OCI-LY1 (cell line): ENCODE results near the gene RAPGEF1.

Source experiments
- H2AFZ ChIP-seq: fragments of 200-600 bp; sonication (generic), shearing (Covaris generic); 2 replicates; pipeline ENCODE4 v1.6.0; 2014; ENCODE audit warnings: antibody characterized with exemption, mild to moderate bottlenecking, low read length
- H3F3A ChIP-seq: fragments of 200-600 bp; sonication (generic), shearing (Covaris generic); 2 replicates; pipeline ENCODE4 v1.6.0; 2014; ENCODE audit warnings: mild to moderate bottlenecking, antibody characterized with exemption, low read length, moderate library complexity; ENCODE audit not compliant: insufficient read depth
- H3K27ac ChIP-seq: fragments of 200-600 bp; sonication (generic); 2 replicates; pipeline ENCODE4 v1.5.1; 2014; ENCODE audit warnings: low read length, mixed run types, mild to moderate bottlenecking, low read depth; ENCODE audit not compliant: poor library complexity, severe bottlenecking
- H3K27me3 ChIP-seq: fragments of 200-600 bp; sonication (generic); 2 replicates; pipeline ENCODE4 v1.6.0; 2014; ENCODE audit warnings: antibody characterized with exemption, mild to moderate bottlenecking, low read length, moderate library complexity; ENCODE audit not compliant: insufficient read depth
- H3K36me3 ChIP-seq: fragments of 200-600 bp; sonication (generic); 2 replicates; pipeline ENCODE4 v1.6.1; 2014; ENCODE audit warnings: mild to moderate bottlenecking, antibody characterized with exemption, low read length, moderate library complexity, mixed read lengths; ENCODE audit not compliant: insufficient read depth
- H3K4me1 ChIP-seq: fragments of 200-600 bp; sonication (generic); 2 replicates; pipeline ENCODE4 v1.5.1; 2014; ENCODE audit warnings: mild to moderate bottlenecking, low read length, moderate library complexity; ENCODE audit not compliant: insufficient read depth, severe bottlenecking
- H3K4me2 ChIP-seq: fragments of 200-600 bp; sonication (generic), shearing (Covaris generic); 2 replicates; pipeline ENCODE4 v1.6.1; 2014; ENCODE audit warnings: low read length
- H3K4me3 ChIP-seq: fragments of 200-600 bp; sonication (generic); 2 replicates; pipeline ENCODE4 v1.5.1; 2014; ENCODE audit warnings: low read length, low read depth, mild to moderate bottlenecking, mixed read lengths; ENCODE audit not compliant: poor library complexity, severe bottlenecking
- H3K79me2 ChIP-seq: fragments of 200-600 bp; shearing (Covaris generic); 2 replicates; pipeline ENCODE4 v1.6.1; 2016; ENCODE audit warnings: mixed run types, low read length, mixed read lengths; ENCODE audit not compliant: insufficient read depth
- H3K9ac ChIP-seq: fragments of 200-600 bp; sonication (generic), shearing (Covaris generic); 2 replicates; pipeline ENCODE4 v1.6.1; 2014; ENCODE audit warnings: mild to moderate bottlenecking, low read length, mixed read lengths
- H3K9me2 ChIP-seq: fragments of 200-600 bp; sonication (generic), shearing (Covaris generic); 2 replicates; pipeline ENCODE4 v1.6.1; 2014; ENCODE audit warnings: low read depth, mild to moderate bottlenecking, low read length, mixed read lengths
- H3K9me3 ChIP-seq: fragments of 200-600 bp; shearing (Covaris generic); 2 replicates; pipeline ENCODE4 v1.6.1; 2014; ENCODE audit warnings: low read length, mixed read lengths
- H4K20me1 ChIP-seq: fragments of 200-600 bp; sonication (generic), shearing (Covaris generic); 2 replicates; pipeline ENCODE4 v1.6.0; 2016; ENCODE audit warnings: mild to moderate bottlenecking, low read length; ENCODE audit not compliant: insufficient read depth
- CTCF ChIP-seq: fragments of 200-600 bp; sonication (generic), shearing (Covaris generic); IDR thresholded peaks from 2 replicates; pipeline ENCODE4 v1.5.1; 2017; ENCODE audit warnings: mild to moderate bottlenecking, antibody characterized with exemption, low read length, moderate library complexity, mixed read lengths
- EZH2 ChIP-seq: fragments of 200-600 bp; sonication (generic), shearing (Covaris generic); IDR thresholded peaks from 2 replicates; pipeline ENCODE4 v1.8.0; 2017; ENCODE audit warnings: borderline replicate concordance, mixed run types, mild to moderate bottlenecking, antibody characterized with exemption, low read length, moderate library complexity, mixed read lengths

The RAPGEF1 gene

GRCh38 chr9:131606896-131607567, 132.8 kb downstream of the RAPGEF1 start:
- no peaks in the 10 kb centered on the region for H3F3A ChIP-seq
- no peaks in the 10 kb centered on the region for H4K20me1 ChIP-seq
- no peaks in the 10 kb centered on the region for H3K9me2 ChIP-seq
- H3K79me2 ChIP-seq: no peaks in the 10 kb centered on the region
- no peak overlapping the region for H3K27ac ChIP-seq
- H3K4me1 ChIP-seq: no peaks in the 10 kb centered on the region
- no peaks in the 10 kb centered on the region for H3K9me3 ChIP-seq
- H3K4me2 ChIP-seq: no peak overlapping the region
- TF ChIP-seq EZH2 (no peak), CTCF (no peak)
- no peak overlapping the region for H2AFZ ChIP-seq
- H3K4me3 ChIP-seq: no peak overlapping the region
- H3K36me3 ChIP-seq: peaks cover 97% of the 10 kb centered on the region
- no peaks in the 10 kb centered on the region for H3K27me3 ChIP-seq
- no peak overlapping the region for H3K9ac ChIP-seq

- Histone ChIP-seq H3K9me3 (no peaks in the 10 kb centered on the region), H3K27ac (no peak overlapping the region), H4K20me1 (no peaks in the 10 kb centered on the region), H3K27me3 (no peaks in the 10 kb centered on the region), H3K9ac (no peak overlapping the region), H3K9me2 (no peaks in the 10 kb centered on the region), H3F3A (no peaks in the 10 kb centered on the region), H2AFZ (no peak overlapping the region), H3K4me1 (no peaks in the 10 kb centered on the region), H3K79me2 (no peaks in the 10 kb centered on the region), H3K4me3 (no peak overlapping the region), H3K4me2 (no peak overlapping the region), H3K36me3 (peaks cover 96% of the 10 kb centered on the region)
- TF ChIP-seq CTCF (no peak), EZH2 (no peak)
These were observed 133.9 kb downstream of the RAPGEF1 start for GRCh38 chr9:131605770-131606590.

- H3K9ac ChIP-seq: no peak overlapping the region
- H3K9me3 ChIP-seq: no peaks in the 10 kb centered on the region
- no peak overlapping the region for H3K4me3 ChIP-seq
- TF ChIP-seq CTCF (no peak), EZH2 (no peak)
- H4K20me1 ChIP-seq: no peaks in the 10 kb centered on the region
- no peaks in the 10 kb centered on the region for H3K9me2 ChIP-seq
- H3K4me2 ChIP-seq: no peak overlapping the region
- no peak overlapping the region for H2AFZ ChIP-seq
- H3K4me1 ChIP-seq: no peaks in the 10 kb centered on the region
- H3K27ac ChIP-seq: no peak overlapping the region
- H3K36me3 ChIP-seq: peaks cover 94% of the 10 kb centered on the region
- H3K27me3 ChIP-seq: no peaks in the 10 kb centered on the region
- H3F3A ChIP-seq: no peaks in the 10 kb centered on the region
- H3K79me2 ChIP-seq: no peaks in the 10 kb centered on the region
These were observed 136.0 kb downstream of the RAPGEF1 start for GRCh38 chr9:131603711-131604439.
